GM19351 (cell line): ENCODE results near the gene HCFC2.
A peak's percentile ranks its signal among the peaks of the same experiment; 100 is the strongest.
"Not testable (repeated sequence)": the region's sequence is repeated elsewhere in the genome, so short reads cannot be mapped to it uniquely, and the experiment has no call there.

Experiments
- ATAC-seq: cut with Tn5 transposase; IDR thresholded peaks from one replicate; pipeline ENCODE4 v1.9.1; 2021; ENCODE audit warnings: mild to moderate bottlenecking, moderate library complexity; ENCODE audit not compliant: unreplicated experiment

Gene HCFC2

DNA sequence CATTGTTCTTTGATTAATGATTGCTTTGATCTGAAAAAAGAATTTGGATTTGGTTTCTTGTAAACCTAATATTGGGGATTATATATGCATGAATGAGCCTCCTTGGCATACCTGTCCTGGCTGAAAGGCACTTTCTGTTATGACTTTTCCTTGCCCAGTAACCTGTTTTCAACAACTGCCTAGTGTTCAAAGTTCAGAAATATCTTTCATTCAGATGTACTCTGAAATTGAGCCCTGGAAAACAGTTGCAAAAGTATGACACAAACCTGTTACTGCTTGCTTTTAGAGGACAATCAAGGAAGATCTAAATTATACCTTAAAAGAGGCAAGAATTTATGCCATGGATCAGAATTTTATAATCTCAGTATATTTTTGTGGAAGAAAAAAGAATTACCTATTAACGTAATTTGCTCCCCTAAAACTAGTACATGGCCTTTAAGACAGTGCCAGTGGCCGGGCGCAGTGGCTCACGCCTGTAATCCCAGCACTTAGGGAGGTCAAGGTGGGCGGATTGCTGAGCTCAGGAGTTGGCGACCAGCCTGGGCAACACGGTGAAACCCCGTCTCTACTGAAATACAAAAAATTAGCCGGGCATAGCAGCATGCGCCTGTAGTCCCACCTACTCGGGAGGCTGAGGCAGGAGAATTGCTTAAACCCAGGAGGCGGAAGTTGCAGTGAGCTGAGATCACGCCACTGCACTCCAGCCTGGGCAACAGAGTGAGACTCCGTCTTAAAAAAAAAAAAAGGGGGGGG, 50.7 kb downstream of the HCFC2 start:
- not testable (repeated sequence) for ATAC-seq

- no peak for ATAC-seq
These were observed 51.2 kb downstream of the HCFC2 start for GRCh38 chr12:104115587-104115975.

DNA sequence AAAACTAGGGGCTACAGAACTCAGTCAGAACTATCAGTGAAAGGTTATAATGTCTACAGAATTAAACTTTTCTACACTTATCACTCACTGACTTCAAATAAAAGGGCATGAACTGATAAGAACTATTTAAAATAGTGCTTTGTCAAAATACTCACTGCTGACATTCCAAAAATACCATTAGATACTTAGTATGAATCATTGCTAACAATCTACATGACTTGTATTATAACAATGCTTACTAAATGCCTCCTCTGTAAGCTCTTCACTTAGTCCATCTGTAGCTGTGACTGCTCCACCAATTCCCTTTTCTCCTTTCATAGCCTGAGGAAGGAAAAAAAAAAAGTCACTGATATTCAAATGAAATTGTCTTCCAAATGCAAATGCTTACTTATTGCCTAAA, 56.7 kb downstream of the HCFC2 start:
- no peak for ATAC-seq

DNA sequence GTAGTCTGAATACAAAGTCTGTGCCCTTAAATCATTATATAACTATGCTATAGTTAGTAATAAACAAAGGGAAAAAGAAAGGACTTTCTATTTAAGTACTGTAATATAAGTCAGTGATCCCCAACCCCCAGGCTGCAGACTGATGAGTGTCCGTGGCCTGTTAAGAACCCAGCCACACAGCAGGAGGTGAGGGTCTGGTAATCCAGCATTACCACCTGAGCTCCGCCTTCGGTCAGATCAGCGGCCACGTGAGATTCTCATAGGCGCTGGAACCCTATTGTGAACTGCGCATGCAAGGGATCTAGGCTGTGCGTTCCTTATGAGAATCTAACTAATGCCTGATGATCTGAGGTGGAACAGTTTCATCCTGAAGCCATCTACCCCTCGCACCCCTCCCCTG, 58.0 kb downstream of the HCFC2 start:
- ATAC-seq, result no peak

GRCh38 chr12:104126548-104126947, 62.2 kb downstream of the HCFC2 start:
- ATAC-seq, result no peak

GRCh38 chr12:104130760-104131159, 66.4 kb downstream of the HCFC2 start:
- ATAC-seq, result no peak

- no peak for ATAC-seq
These were observed 67.3 kb downstream of the HCFC2 start for GRCh38 chr12:104131609-104132008.

- no peak for ATAC-seq
These were observed 68.1 kb downstream of the HCFC2 start for GRCh38 chr12:104132351-104132956.

GRCh38 chr12:104133321-104133720, 69.0 kb downstream of the HCFC2 start:
- no peak for ATAC-seq

- no peak for ATAC-seq
These were observed 69.5 kb downstream of the HCFC2 start for GRCh38 chr12:104133866-104134265.

- no peak for ATAC-seq
These were observed 70.6 kb downstream of the HCFC2 start for GRCh38 chr12:104134882-104135281.

- ATAC-seq, result no peak
These were observed 72.2 kb downstream of the HCFC2 start for GRCh38 chr12:104136577-104136976.

- peak; percentile 23 for ATAC-seq
These were observed 72.9 kb downstream of the HCFC2 start for GRCh38 chr12:104137001-104137901.

GRCh38 chr12:104137902-104138796, 73.8 kb downstream of the HCFC2 start, which contains the start of gene NFYB:
TSS of gene NFYB (minus strand) at chr12:104138210. CDS start at chr12:104135453, 2,757 bp downstream.
- peak; percentile 91 for ATAC-seq

- ATAC-seq, result no peak
These were observed 74.4 kb downstream of the HCFC2 start for GRCh38 chr12:104138797-104139152.

DNA sequence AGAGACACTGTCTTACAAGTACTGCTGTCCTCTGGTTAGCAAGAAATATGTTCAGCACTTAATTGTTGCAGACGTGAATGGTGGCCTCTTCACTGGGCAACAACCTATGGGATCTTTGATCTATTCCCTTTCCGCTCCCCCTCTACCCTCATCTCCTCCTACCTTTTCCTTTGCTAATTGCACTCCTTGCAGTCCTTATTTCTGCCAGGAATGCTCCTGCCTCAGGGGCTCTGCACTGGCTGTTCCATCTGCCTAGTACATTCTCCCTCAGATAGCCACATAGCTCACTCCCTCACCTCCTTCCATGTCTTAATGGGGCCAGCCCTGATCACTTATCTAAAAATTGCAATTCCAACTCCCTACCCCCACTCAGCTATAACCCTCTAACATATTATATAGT, 78.2 kb downstream of the HCFC2 start:
- no peak for ATAC-seq

DNA sequence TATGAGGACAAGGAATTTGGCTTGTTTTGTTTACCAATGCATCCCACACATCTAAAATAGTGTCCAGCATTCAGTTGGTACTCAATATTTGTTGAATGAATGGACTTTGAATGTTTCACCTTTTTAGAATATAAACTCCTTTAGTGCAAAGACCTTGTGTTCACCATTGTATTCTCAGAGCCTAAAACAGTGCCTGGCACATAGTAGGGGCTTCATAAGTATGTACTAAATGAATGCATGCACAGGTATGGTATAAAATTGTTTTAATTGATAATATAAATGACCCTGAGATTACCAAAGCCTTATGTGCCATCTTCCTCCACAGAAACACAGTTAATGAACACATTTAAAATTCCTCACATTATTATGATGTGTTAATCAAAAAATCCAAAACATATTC, 78.7 kb downstream of the HCFC2 start:
- no peak for ATAC-seq

GRCh38 chr12:104143918-104144317, 79.6 kb downstream of the HCFC2 start:
- no peak for ATAC-seq

DNA sequence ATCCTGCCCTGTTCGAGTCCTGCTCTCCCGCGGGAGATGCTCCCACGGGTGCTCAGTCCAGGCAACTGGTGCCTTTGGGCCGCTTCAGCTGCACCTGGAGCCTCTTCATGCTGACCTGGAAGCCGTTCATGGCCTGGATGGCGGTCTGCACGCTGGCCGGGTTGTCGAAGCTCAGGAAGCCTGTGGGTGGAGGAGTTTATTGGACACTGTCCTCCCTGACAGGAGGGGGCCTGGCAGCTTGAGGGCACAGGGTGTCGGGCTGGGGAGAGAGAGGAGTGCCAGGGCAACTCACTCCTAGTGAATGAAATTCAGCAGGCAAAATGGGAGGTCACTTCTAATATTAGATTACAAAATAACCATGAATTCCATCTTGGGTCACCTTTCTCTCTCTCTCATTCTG, 83.0 kb downstream of the HCFC2 start:
- no peak for ATAC-seq

DNA sequence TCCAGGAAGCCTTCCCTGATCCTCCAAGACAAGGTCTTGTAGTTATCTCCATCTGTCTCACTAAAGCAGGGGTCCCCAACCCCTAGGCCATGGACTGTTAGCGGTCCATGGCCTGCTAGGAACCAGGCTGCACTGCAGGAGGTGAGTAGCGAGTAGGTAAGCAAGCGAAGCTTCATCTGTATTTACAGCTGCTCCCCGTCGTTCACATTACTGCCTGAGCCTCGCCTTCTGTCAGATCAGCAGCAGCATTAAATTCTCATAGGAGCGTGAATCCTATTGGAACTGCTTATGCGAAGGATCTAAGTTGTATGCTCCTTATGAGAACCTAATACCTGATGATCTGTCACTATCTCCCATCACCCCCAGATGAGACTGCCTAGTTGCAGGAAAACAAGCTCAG, 86.1 kb downstream of the HCFC2 start:
- ATAC-seq, result no peak
